GM12878 (cell line): ENCODE results near the gene MAML2. TPM values are rescaled to one million over a fixed set of nuclear protein-coding genes. Genes with fewer than 3 reads are reported as not detected.

Source experiments
- ATF7 ChIP-seq: fragments of 450-650 bp; IDR thresholded peaks from 2 replicates; pipeline ENCODE4 v1.6.1; 2016; ENCODE audit warnings: low read depth, mild to moderate bottlenecking
- BCL11A ChIP-seq: IDR thresholded peaks from 2 replicates; pipeline ENCODE4 v1.6.1; 2011; ENCODE audit warnings: low read depth, low read length
- CHD2 ChIP-seq: IDR thresholded peaks from 2 replicates; pipeline ENCODE4 v1.6.1; 2011; ENCODE audit warnings: low read depth, low read length, improper control_type of control experiment, borderline replicate concordance
- ESRRA ChIP-seq: IDR thresholded peaks from 2 replicates; pipeline ENCODE4 v1.6.1; 2012; ENCODE audit warnings: mild to moderate bottlenecking, low read length, improper control_type of control experiment
- ETV6 ChIP-seq, 2 experiments: fragments of 450-650 bp in 1 of 2; IDR thresholded peaks in 1 of 2; conservative IDR thresholded peaks in 1 of 2; 2 replicates each; pipeline ENCODE4 v1.6.1; 2014; ENCODE audit warnings: antibody characterized with exemption in 1 of 2, borderline replicate concordance in 1 of 2, low read depth in 1 of 2, mild to moderate bottlenecking in 1 of 2, moderate library complexity in 1 of 2
- MEF2B ChIP-seq: fragments of 450-650 bp; IDR thresholded peaks from 2 replicates; pipeline ENCODE4 v1.6.1; 2018; ENCODE audit warnings: mild to moderate bottlenecking, moderate library complexity; ENCODE audit not compliant: partially characterized antibody, poor library complexity, severe bottlenecking
- MTA2 ChIP-seq: fragments of 450-650 bp; IDR thresholded peaks from 2 replicates; pipeline ENCODE4 v1.6.1; 2016; ENCODE audit warnings: low read depth, mild to moderate bottlenecking, moderate library complexity
- NR2F1 ChIP-seq: fragments of 450-650 bp; conservative IDR thresholded peaks from 2 replicates; pipeline ENCODE4 v1.6.1; 2017; ENCODE audit warnings: mild to moderate bottlenecking
- RB1 ChIP-seq: fragments of 450-650 bp; formaldehyde crosslinking; IDR thresholded peaks from 2 replicates; pipeline ENCODE4 v1.6.1; 2017; ENCODE audit warnings: mild to moderate bottlenecking, borderline replicate concordance
- SMARCA5 ChIP-seq: fragments of 450-650 bp; IDR thresholded peaks from 2 replicates; pipeline ENCODE4 v1.6.1; 2017; ENCODE audit warnings: mild to moderate bottlenecking
- SRF ChIP-seq, 2 experiments: IDR thresholded peaks; 2 replicates each; pipeline ENCODE4 v1.6.1; 2011; ENCODE audit warnings: low read depth in 2 of 2, low read length in 2 of 2, mild to moderate bottlenecking in 1 of 2, moderate library complexity in 1 of 2
- TCF12 ChIP-seq: IDR thresholded peaks from 2 replicates; pipeline ENCODE4 v1.6.1; 2011; ENCODE audit warnings: low read depth, mild to moderate bottlenecking, low read length
- TCF3 ChIP-seq: IDR thresholded peaks from 2 replicates; pipeline ENCODE4 v1.6.1; 2012; ENCODE audit warnings: low read depth, mild to moderate bottlenecking, low read length, borderline replicate concordance; ENCODE audit not compliant: insufficient read depth
- TCF7 ChIP-seq: IDR thresholded peaks from 2 replicates; pipeline ENCODE4 v1.6.1; 2014; ENCODE audit warnings: antibody characterized with exemption, borderline replicate concordance
- ZNF384 ChIP-seq: IDR thresholded peaks from 2 replicates; pipeline ENCODE4 v1.6.1; 2012; ENCODE audit warnings: low read depth, mild to moderate bottlenecking, low read length, improper control_type of control experiment, borderline replicate concordance
- ZNF687 ChIP-seq: fragments of 450-650 bp; IDR thresholded peaks from 2 replicates; pipeline ENCODE4 v1.6.1; 2017; ENCODE audit warnings: mild to moderate bottlenecking, moderate library complexity
- polyA plus RNA-seq, 11 experiments: library from polyadenylated mRNA; depleted of rRNA in 4 of 11; unstranded in 6 of 11; stranded (reverse) in 5 of 11; fragments of >200 nt; fragmentation: Nextera tagmentation in 4 of 11; fragmentation: Illumina TruSeq in 1 of 11; extraction: Ambion mirVana in 4 of 11; extraction: Trizol in 1 of 11; gene quantifications; 1 replicate in 1 of 11; 2 replicates in 10 of 11; pipeline versions ENCODE4 v1.2.1 to v1.2.3, GENCODE V29; 2011 to 2016; ENCODE audit warnings: inconsistent platforms in 2 of 11, missing spikeins in 2 of 11, low read depth in 1 of 11
- total RNA-seq, 4 experiments: library from RNA; depleted of rRNA in 3 of 4; stranded (reverse); fragments of >200 nt in 3 of 4; fragmentation: Illumina TruSeq in 1 of 4; extraction: Trizol in 1 of 4; gene quantifications; 2 replicates each; pipeline versions ENCODE4 v1.2.1 to v1.2.3, GENCODE V29; 2013 to 2021
- TF ChIP-seq, protein P1 (sequence below): fragments of 450-650 bp; conservative IDR thresholded peaks from 2 replicates; pipeline ENCODE4 v1.6.1; 2017; ENCODE audit warnings: mild to moderate bottlenecking, moderate library complexity
- TF ChIP-seq, protein P2 (sequence below): IDR thresholded peaks from 2 replicates; pipeline ENCODE4 v1.6.1; 2011; ENCODE audit warnings: mild to moderate bottlenecking, low read depth, low read length, moderate library complexity; ENCODE audit not compliant: insufficient replicate concordance
- TF ChIP-seq, protein P3 (sequence below): IDR thresholded peaks from 2 replicates; pipeline ENCODE4 v1.6.1; 2012; ENCODE audit warnings: low read depth, low read length, improper control_type of control experiment
- TF ChIP-seq, protein P4 (sequence below): IDR thresholded peaks from 2 replicates; pipeline ENCODE4 v1.6.1; 2012; ENCODE audit warnings: low read depth, low read length, improper control_type of control experiment

Gene MAML2
- total and polyA plus RNA-seq, 10 of the 15 experiments (the other 5 are each of a cell fraction or from before 2014, with no cell fraction given) = 2.5 to 15.1 (median 12.0) TPM

- TF ChIP-seq SRF (IDR thresholded peaks at IDR 0.05; ENCODE audit: low read depth in 2 of 2, low read length in 2 of 2) = 0 out of 4 replicates have a peak, but pooled peaks of 1 of the 2 experiments have one; percentile 50
- TF ChIP-seq NR2F1 = peak; percentile 78; the same call in 1 of the 2 replicates
- TF ChIP-seq TCF7 = no peak
- TF ChIP-seq, protein P1, sequence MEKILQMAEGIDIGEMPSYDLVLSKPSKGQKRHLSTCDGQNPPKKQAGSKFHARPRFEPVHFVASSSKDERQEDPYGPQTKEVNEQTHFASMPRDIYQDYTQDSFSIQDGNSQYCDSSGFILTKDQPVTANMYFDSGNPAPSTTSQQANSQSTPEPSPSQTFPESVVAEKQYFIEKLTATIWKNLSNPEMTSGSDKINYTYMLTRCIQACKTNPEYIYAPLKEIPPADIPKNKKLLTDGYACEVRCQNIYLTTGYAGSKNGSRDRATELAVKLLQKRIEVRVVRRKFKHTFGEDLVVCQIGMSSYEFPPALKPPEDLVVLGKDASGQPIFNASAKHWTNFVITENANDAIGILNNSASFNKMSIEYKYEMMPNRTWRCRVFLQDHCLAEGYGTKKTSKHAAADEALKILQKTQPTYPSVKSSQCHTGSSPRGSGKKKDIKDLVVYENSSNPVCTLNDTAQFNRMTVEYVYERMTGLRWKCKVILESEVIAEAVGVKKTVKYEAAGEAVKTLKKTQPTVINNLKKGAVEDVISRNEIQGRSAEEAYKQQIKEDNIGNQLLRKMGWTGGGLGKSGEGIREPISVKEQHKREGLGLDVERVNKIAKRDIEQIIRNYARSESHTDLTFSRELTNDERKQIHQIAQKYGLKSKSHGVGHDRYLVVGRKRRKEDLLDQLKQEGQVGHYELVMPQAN = no peak
- peak; percentile 36; the same call in 1 of the 2 replicates for TF ChIP-seq TCF3
- TF ChIP-seq ETV6 (conservative IDR thresholded peaks at IDR 0.05 in 1 of 2, IDR thresholded peaks at IDR 0.05 in 1 of 2; ENCODE audit: borderline replicate concordance in 1 of 2, low read depth in 1 of 2) = peak in 1 of 2 experiments; percentile 97; a peak in 2 of 4 replicates
- TF ChIP-seq, protein P2, sequence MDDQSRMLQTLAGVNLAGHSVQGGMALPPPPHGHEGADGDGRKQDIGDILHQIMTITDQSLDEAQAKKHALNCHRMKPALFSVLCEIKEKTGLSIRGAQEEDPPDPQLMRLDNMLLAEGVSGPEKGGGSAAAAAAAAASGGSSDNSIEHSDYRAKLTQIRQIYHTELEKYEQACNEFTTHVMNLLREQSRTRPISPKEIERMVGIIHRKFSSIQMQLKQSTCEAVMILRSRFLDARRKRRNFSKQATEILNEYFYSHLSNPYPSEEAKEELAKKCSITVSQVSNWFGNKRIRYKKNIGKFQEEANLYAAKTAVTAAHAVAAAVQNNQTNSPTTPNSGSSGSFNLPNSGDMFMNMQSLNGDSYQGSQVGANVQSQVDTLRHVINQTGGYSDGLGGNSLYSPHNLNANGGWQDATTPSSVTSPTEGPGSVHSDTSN = no peak
- TF ChIP-seq ATF7 = no peak
- no peak for TF ChIP-seq ESRRA
- no peak for TF ChIP-seq ZNF687
- TF ChIP-seq SMARCA5 = no peak
- TF ChIP-seq MEF2B = peak; percentile 42
- TF ChIP-seq TCF12 = peak; percentile 60
- peak; percentile 97 for TF ChIP-seq BCL11A
- TF ChIP-seq CHD2 = no peak
- TF ChIP-seq, protein P3, sequence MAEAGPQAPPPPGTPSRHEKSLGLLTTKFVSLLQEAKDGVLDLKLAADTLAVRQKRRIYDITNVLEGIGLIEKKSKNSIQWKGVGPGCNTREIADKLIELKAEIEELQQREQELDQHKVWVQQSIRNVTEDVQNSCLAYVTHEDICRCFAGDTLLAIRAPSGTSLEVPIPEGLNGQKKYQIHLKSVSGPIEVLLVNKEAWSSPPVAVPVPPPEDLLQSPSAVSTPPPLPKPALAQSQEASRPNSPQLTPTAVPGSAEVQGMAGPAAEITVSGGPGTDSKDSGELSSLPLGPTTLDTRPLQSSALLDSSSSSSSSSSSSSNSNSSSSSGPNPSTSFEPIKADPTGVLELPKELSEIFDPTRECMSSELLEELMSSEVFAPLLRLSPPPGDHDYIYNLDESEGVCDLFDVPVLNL = no peak
- peak; percentile 70 for TF ChIP-seq MTA2
- no peak for TF ChIP-seq ZNF384
- TF ChIP-seq RB1 = no peak
- TF ChIP-seq, protein P4, sequence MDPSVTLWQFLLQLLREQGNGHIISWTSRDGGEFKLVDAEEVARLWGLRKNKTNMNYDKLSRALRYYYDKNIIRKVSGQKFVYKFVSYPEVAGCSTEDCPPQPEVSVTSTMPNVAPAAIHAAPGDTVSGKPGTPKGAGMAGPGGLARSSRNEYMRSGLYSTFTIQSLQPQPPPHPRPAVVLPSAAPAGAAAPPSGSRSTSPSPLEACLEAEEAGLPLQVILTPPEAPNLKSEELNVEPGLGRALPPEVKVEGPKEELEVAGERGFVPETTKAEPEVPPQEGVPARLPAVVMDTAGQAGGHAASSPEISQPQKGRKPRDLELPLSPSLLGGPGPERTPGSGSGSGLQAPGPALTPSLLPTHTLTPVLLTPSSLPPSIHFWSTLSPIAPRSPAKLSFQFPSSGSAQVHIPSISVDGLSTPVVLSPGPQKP = no peak
Measured at GRCh38 chr11:96155627-96156378, 187.2 kb downstream of the MAML2 start (continued).
